Activated naive CD4-positive, alpha-beta T cell treated with anti-CD3 and anti-CD28 coated beads, Interleukin-2, amount 50 U/mL, for 24 hours (primary cell): ENCODE results near the gene CCNL2.
A peak's percentile ranks its signal among the peaks of the same experiment; 100 is the strongest.
"Not testable (repeated sequence)": the region's sequence is repeated elsewhere in the genome, so short reads cannot be mapped to it uniquely, and the experiment has no call there.

ENCODE experiments used
- H3K27ac Mint-ChIP-seq: one replicate; pipeline ENCODE4 v1.8.0; 2021; ENCODE audit warnings: mild to moderate bottlenecking, mixed read lengths
- H3K27me3 Mint-ChIP-seq: one replicate; pipeline ENCODE4 v1.8.0; 2021; ENCODE audit warnings: mixed read lengths
- H3K36me3 Mint-ChIP-seq: one replicate; pipeline ENCODE4 v1.8.0; 2021; ENCODE audit warnings: mixed read lengths
- H3K4me1 Mint-ChIP-seq: one replicate; pipeline ENCODE4 v1.8.0; 2021; ENCODE audit warnings: mixed read lengths
- H3K4me3 Mint-ChIP-seq: one replicate; pipeline ENCODE4 v1.8.0; 2021; ENCODE audit warnings: mild to moderate bottlenecking, mixed read lengths
- H3K9me3 Mint-ChIP-seq: one replicate; pipeline ENCODE4 v1.8.0; 2021; ENCODE audit warnings: mixed read lengths

Gene CCNL2

GRCh38 chr1:1415751-1416150 lies 16.6 kb upstream of the CCNL2 start:
- no peaks in the 10 kb centered on the region for H3K9me3 Mint-ChIP-seq
- no peaks in the 10 kb centered on the region for H3K36me3 Mint-ChIP-seq
- no peak overlapping the region for H3K4me3 Mint-ChIP-seq
- H3K4me1 Mint-ChIP-seq = peaks cover 7% of the 10 kb centered on the region
- no peaks in the 10 kb centered on the region for H3K27me3 Mint-ChIP-seq
- H3K27ac Mint-ChIP-seq = no peak overlapping the region

- not testable (repeated sequence) for H3K27me3 Mint-ChIP-seq
- H3K4me1 Mint-ChIP-seq = peaks cover 26% of the 10 kb centered on the region
These were observed 13.3 kb upstream of the CCNL2 start for GRCh38 chr1:1412311-1412902.

GRCh38 chr1:1411626-1412025 lies 12.5 kb upstream of the CCNL2 start:
- Mint-ChIP-seq H3K4me3 (no peak overlapping the region), H3K4me1 (peaks cover 26% of the 10 kb centered on the region), H3K27ac (no peak overlapping the region), H3K9me3 (no peaks in the 10 kb centered on the region), H3K36me3 (peaks cover 4% of the 10 kb centered on the region), H3K27me3 (no peaks in the 10 kb centered on the region)

More at GRCh38 chr1:1412311-1412902, 13.3 kb upstream of the CCNL2 start:
- not testable (repeated sequence) for H3K27ac Mint-ChIP-seq, H3K36me3 Mint-ChIP-seq, H3K9me3 Mint-ChIP-seq, H3K4me3 Mint-ChIP-seq

GRCh38 chr1:1410238-1410637 lies 11.1 kb upstream of the CCNL2 start:
- not testable (repeated sequence) for H3K27me3 Mint-ChIP-seq, H3K4me3 Mint-ChIP-seq, H3K9me3 Mint-ChIP-seq, H3K36me3 Mint-ChIP-seq
- Mint-ChIP-seq H3K27ac (peak overlapping the region; percentile 19), H3K4me1 (peaks cover 32% of the 10 kb centered on the region)

GRCh38 chr1:1407636-1408318 lies 8.6 kb upstream of the CCNL2 start:
- Mint-ChIP-seq H3K36me3 (peaks cover 9% of the 10 kb centered on the region), H3K27ac (peak overlapping the region; percentile 77), H3K4me3 (peak overlapping the region; percentile 89), H3K9me3 (no peaks in the 10 kb centered on the region), H3K4me1 (peaks cover 40% of the 10 kb centered on the region), H3K27me3 (no peaks in the 10 kb centered on the region)

GRCh38 chr1:1406821-1407635 lies 7.9 kb upstream of the CCNL2 start, which contains the start of gene MRPL20:
Gene MRPL20 (minus strand): TSS chr1:1407293. CDS start chr1:1407217, 76 bp downstream.
- Mint-ChIP-seq H3K4me3 (peak within 1 kb of the TSS; percentile 89), H3K27me3 (no peaks in the 10 kb centered on the region), H3K36me3 (peaks cover 12% of the 10 kb centered on the region), H3K4me1 (peaks cover 41% of the 10 kb centered on the region), H3K27ac (peak within 1 kb of the TSS; percentile 94), H3K9me3 (no peaks in the 10 kb centered on the region)

GRCh38 chr1:1406101-1406820 lies 7.1 kb upstream of the CCNL2 start:
- H3K4me1 Mint-ChIP-seq = peaks cover 44% of the 10 kb centered on the region
- H3K27me3 Mint-ChIP-seq = no peaks in the 10 kb centered on the region
- H3K9me3 Mint-ChIP-seq = no peaks in the 10 kb centered on the region
- H3K4me3 Mint-ChIP-seq = peak overlapping the region; percentile 89
- H3K36me3 Mint-ChIP-seq = peaks cover 14% of the 10 kb centered on the region
- H3K27ac Mint-ChIP-seq = peak overlapping the region; percentile 92

GRCh38 chr1:1403653-1404052 lies 4.5 kb upstream of the CCNL2 start:
- H3K4me3 Mint-ChIP-seq = peak overlapping the region; percentile 39
- H3K4me1 Mint-ChIP-seq = peaks cover 40% of the 10 kb centered on the region
- H3K27me3 Mint-ChIP-seq = no peaks in the 10 kb centered on the region
- peaks cover 17% of the 10 kb centered on the region for H3K36me3 Mint-ChIP-seq
- peak overlapping the region; percentile 87 for H3K27ac Mint-ChIP-seq
- no peaks in the 10 kb centered on the region for H3K9me3 Mint-ChIP-seq

- Mint-ChIP-seq H3K36me3 (peaks cover 16% of the 10 kb centered on the region), H3K4me1 (peaks cover 38% of the 10 kb centered on the region), H3K27ac (peak overlapping the region; percentile 87), H3K4me3 (peak overlapping the region; percentile 39)
- H3K27me3 Mint-ChIP-seq, H3K9me3 Mint-ChIP-seq: not testable (repeated sequence)
These were observed 3.8 kb upstream of the CCNL2 start for GRCh38 chr1:1402901-1403392.

GRCh38 chr1:1402072-1402900 lies 3.2 kb upstream of the CCNL2 start:
- Mint-ChIP-seq H3K36me3 (peaks cover 16% of the 10 kb centered on the region), H3K4me1 (peaks cover 41% of the 10 kb centered on the region), H3K4me3 (peak overlapping the region; percentile 55), H3K9me3 (no peaks in the 10 kb centered on the region), H3K27ac (peak overlapping the region; percentile 74), H3K27me3 (no peaks in the 10 kb centered on the region)

GRCh38 chr1:1401457-1402010 lies 2.4 kb upstream of the CCNL2 start:
- H3K27me3 Mint-ChIP-seq = no peaks in the 10 kb centered on the region
- peak overlapping the region; percentile 57 for H3K4me3 Mint-ChIP-seq
- peak overlapping the region; percentile 74 for H3K27ac Mint-ChIP-seq
- peaks cover 16% of the 10 kb centered on the region for H3K36me3 Mint-ChIP-seq
- no peaks in the 10 kb centered on the region for H3K9me3 Mint-ChIP-seq
- peaks cover 41% of the 10 kb centered on the region for H3K4me1 Mint-ChIP-seq

GRCh38 chr1:1400576-1401456 lies 1.7 kb upstream of the CCNL2 start:
- Mint-ChIP-seq H3K9me3 (no peaks in the 10 kb centered on the region), H3K4me3 (peak overlapping the region; percentile 92), H3K4me1 (peaks cover 40% of the 10 kb centered on the region), H3K27ac (peak overlapping the region; percentile 90), H3K36me3 (peaks cover 16% of the 10 kb centered on the region), H3K27me3 (no peaks in the 10 kb centered on the region)

- Mint-ChIP-seq H3K27ac (peak overlapping the region; percentile 90), H3K36me3 (peaks cover 18% of the 10 kb centered on the region), H3K4me3 (peak overlapping the region; percentile 92), H3K9me3 (no peaks in the 10 kb centered on the region), H3K27me3 (no peaks in the 10 kb centered on the region), H3K4me1 (peaks cover 42% of the 10 kb centered on the region)
These were observed 889 bp upstream of the CCNL2 start for GRCh38 chr1:1399872-1400575.
